Measurements from ENCODE around the gene SERPING1. TPM values are rescaled to one million over a fixed set of nuclear protein-coding genes. Genes with fewer than 3 reads are reported as not detected.
A peak's percentile ranks its signal among the peaks of the same experiment; 100 is the strongest.

Gene SERPING1
- total and polyA plus RNA-seq, 2 of the 13 experiments (the other 11 are each of a cell fraction or from before 2014, with no cell fraction given) = 2.0 to 10.4 TPM

DNA sequence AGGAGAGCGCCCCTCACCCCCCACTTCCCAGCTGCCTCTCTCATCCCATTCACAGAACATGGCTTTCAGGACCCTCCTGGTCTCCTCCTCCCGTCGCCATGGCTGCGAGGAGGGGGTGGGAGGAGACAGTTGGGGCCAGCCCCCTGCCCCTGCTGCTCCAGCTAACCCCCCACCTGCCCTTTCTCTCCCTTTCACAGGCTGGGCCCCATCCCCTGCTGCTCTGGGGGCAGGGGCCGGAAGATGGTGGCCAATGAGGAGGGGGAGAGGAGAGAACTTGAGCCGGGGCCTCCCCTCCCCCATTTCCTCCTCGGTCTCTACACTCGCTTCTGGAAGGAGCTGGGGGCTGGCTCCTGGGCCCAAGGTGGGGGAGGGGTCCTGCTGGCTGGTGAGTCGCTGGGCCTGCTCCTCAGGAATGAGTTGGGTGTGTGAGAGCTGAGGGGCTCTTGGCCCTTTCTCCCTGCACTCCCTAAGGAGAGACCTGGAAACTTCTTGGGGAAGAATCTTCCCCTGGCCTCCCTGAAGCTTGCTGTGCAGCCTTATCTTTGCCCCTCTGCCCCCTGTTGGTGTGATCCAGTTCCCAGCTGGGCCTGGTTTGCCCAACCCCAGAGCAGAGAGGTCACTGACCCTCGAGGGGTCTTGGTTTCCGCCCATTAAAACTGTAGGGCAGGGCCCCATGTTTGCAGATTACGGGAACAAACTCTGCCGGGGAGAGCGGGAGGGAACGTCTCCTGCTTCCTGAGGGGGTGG lies 42.0 kb downstream of the SERPING1 start:
- intact Hi-C loops (cut with micrococcal nuclease; ENCODE audit: unreplicated experiment) = loop anchor here (5.0 kb wide), 1 partner anchor 107 kb away; the partner anchor contains the start of gene TIMM10
- peaks cover 27% of the 10 kb centered on the region for H3K4me1 ChIP-seq (ENCODE audit: insufficient read depth, low read length)
- H4K20me1 ChIP-seq (ENCODE audit: insufficient read depth, low read length) = no peaks in the 10 kb centered on the region
- peak overlapping the region; percentile 68 for H3K27ac ChIP-seq (ENCODE audit: extremely low read length, insufficient read depth, low read length)
- H3K9me3 ChIP-seq (ENCODE audit: low read length) = no peaks in the 10 kb centered on the region
- ChIA-PET CTCF (ENCODE audit: low intra/inter-chr PET ratio, low total read pairs) (interaction anchor here (7.0 kb wide), 1 partner anchor 71 kb away, joined by 79 read pairs; the partner anchor contains the start of gene UBE2L6), POLR2A (interaction anchor here (0.8 to 4.3 kb wide), 17 partner anchors 9 to 304 kb away, joined by 3 to 33 read pairs (median 4); partner anchors contain the start of genes RTN4RL2, SERPING1, SLC43A1 and SSRP1)
- no peaks in the 10 kb centered on the region for H3K79me2 ChIP-seq (ENCODE audit: insufficient read depth, low read length)
- H2AFZ ChIP-seq (ENCODE audit: low read length) = peak overlapping the region; percentile 84
- DNase-seq (ENCODE audit: low spot score) = peak; percentile 58
- in situ Hi-C loops (cut with HindIII; ENCODE audit: extremely low pct_ligation_motif_present, low pct_unique_long_range_greater_than_20kb) = loop anchor here (5.0 to 10.0 kb wide), 3 partner anchors 72 to 292 kb away; partner anchors contain the start of gene UBE2L6
- no peaks in the 10 kb centered on the region; a peak in 1 of 5 replicates for H3K27me3 ChIP-seq (ENCODE audit: control insufficient read depth in 1 of 2, insufficient read depth in 2 of 2, low read length in 2 of 2)
- peak; percentile 76 for FAIRE-seq
- H3K4me2 ChIP-seq (ENCODE audit: low read depth, low read length) = peak overlapping the region; percentile 86
- 53% methylated on average over 8 of the region's 15 CpGs for WGBS (ENCODE audit: low lambda C conversion rate)
- no TSS peak for BruUV-seq (replicated peaks)
- ATAC-seq = peak; percentile 60
- peak overlapping the region; percentile 79 for H3K9ac ChIP-seq (ENCODE audit: insufficient read depth, low read depth, low read length)
- H3K4me3 ChIP-seq (replicated peaks in 1 of 3; ENCODE audit: insufficient read depth in 1 of 3, low read depth in 2 of 3, low read length in 3 of 3) = peak overlapping the region; percentile 62 to 73 (median 69)
- H3K36me3 ChIP-seq (replicated peaks in 1 of 2; ENCODE audit: control insufficient read depth in 1 of 2, insufficient read depth in 2 of 2, low read length in 2 of 2) = no peaks in the 10 kb centered on the region
- TF ChIP-seq ZNF232 (CRISPR knock-in tag; IDR thresholded peaks at IDR 0.05; ENCODE audit: borderline replicate concordance) = no peak
- 0 out of 4 replicates have a peak, but pooled peaks of 1 of the 2 experiments have one; percentile 2 for TF ChIP-seq EP300 (IDR thresholded peaks at IDR 0.05; ENCODE audit: low read depth in 2 of 2, low read length in 2 of 2)
- TF ChIP-seq EP300 (CRISPR knock-in tag; IDR thresholded peaks at IDR 0.05; ENCODE audit: borderline replicate concordance) = no peak
- no peak; the same call in 1 of the 2 replicates for TF ChIP-seq ZC3H13 (CRISPR knock-in tag; IDR thresholded peaks at IDR 0.05)
- TF ChIP-seq SALL1 (CRISPR knock-in tag; IDR thresholded peaks at IDR 0.05) = peak; percentile 55
- TF ChIP-seq ZNF263 (CRISPR knock-in tag; IDR thresholded peaks at IDR 0.05) = no peak
- TF ChIP-seq SETDB1 (CRISPR knock-in tag; IDR thresholded peaks at IDR 0.05; ENCODE audit: borderline replicate concordance) = no peak
- no peak for TF ChIP-seq FUBP1 (CRISPR knock-in tag; IDR thresholded peaks at IDR 0.05; ENCODE audit: borderline replicate concordance)
- TF ChIP-seq ZNF33B (CRISPR knock-in tag; IDR thresholded peaks at IDR 0.05) = no peak
- no peak; the same call in 1 of the 2 replicates for TF ChIP-seq ZNF317 (CRISPR knock-in tag; IDR thresholded peaks at IDR 0.05)
- no peak for TF ChIP-seq ZNF382 (CRISPR knock-in tag; IDR thresholded peaks at IDR 0.05; ENCODE audit: borderline replicate concordance)
- TF ChIP-seq ARID4A (CRISPR knock-in tag; IDR thresholded peaks at IDR 0.05; ENCODE audit: borderline replicate concordance) = no peak
- TF ChIP-seq ZNF615 (CRISPR knock-in tag; IDR thresholded peaks at IDR 0.05; ENCODE audit: borderline replicate concordance) = no peak
- no peak for TF ChIP-seq ZNF589 (CRISPR knock-in tag; conservative IDR thresholded peaks at IDR 0.05)
- TF ChIP-seq FIP1L1 (IDR thresholded peaks at IDR 0.05; ENCODE audit: borderline replicate concordance, insufficient read depth, low read depth, low read length) = no peak
- TF ChIP-seq TFAP4 (IDR thresholded peaks at IDR 0.05; ENCODE audit: borderline replicate concordance, low read depth) = peak; percentile 86; the same call in 1 of the 2 replicates
